Left ventricle myocardium inferior (tissue), 1 donor: Measurements from ENCODE around the gene MYO9A. TPM values are rescaled to one million over a fixed set of nuclear protein-coding genes. Genes with fewer than 3 reads are reported as not detected.

Experiments used
- DNase-seq: peaks from one replicate; pipeline ENCODE4 v3.0.0-alpha.2; 2020
- H3K27ac ChIP-seq: fragments of 200-600 bp; replicated peaks from 2 replicates; pipeline ENCODE4 v1.8.0; 2021
- H3K27me3 ChIP-seq: fragments of 200-600 bp; 2 replicates; pipeline ENCODE4 v1.8.0; 2021; ENCODE audit warnings: low read depth
- H3K36me3 ChIP-seq: fragments of 200-600 bp; 2 replicates; pipeline ENCODE4 v1.8.0; 2021
- H3K4me1 ChIP-seq: fragments of 200-600 bp; 2 replicates; pipeline ENCODE4 v1.8.0; 2021
- H3K4me3 ChIP-seq: fragments of 200-600 bp; 2 replicates; pipeline ENCODE4 v1.8.0; 2021; ENCODE audit warnings: mild to moderate bottlenecking, moderate library complexity
- H3K9me3 ChIP-seq: fragments of 200-600 bp; replicated peaks from 2 replicates; pipeline ENCODE4 v1.8.0; 2021
- CTCF ChIP-seq: fragments of 200-600 bp; IDR thresholded peaks from 2 replicates; pipeline ENCODE4 v1.8.0; 2021; ENCODE audit warnings: antibody characterized with exemption, mild to moderate bottlenecking, borderline replicate concordance
- intact Hi-C: fragments of 100-400 bp; cut with micrococcal nuclease; formaldehyde crosslinking; loops from one replicate; pipeline ENCODE4 v1.11.0; 2022
- total RNA-seq: library from RNA; stranded (reverse); fragmentation: NEBNext Ultra II Directional; extraction: Animal tissue kit (Norgen Biotek cat#: 25700); gene quantifications from one replicate; pipeline ENCODE4 v1.2.1, GENCODE V29; 2021
- donor health status: DM: no; HTN: yes; CAD: no; lungs with severe emphysema.

MYO9A gene
- total RNA-seq, 1 donor from 2014 or later, result 22.5 TPM

GRCh38 chr15:71914092-71914491 lies 203.9 kb downstream of the MYO9A start:
- no peak overlapping the region for H3K27ac ChIP-seq
- no peaks in the 10 kb centered on the region for H3K4me1 ChIP-seq
- no peak for DNase-seq
- H3K9me3 ChIP-seq, result peaks cover 7% of the 10 kb centered on the region
- no peak overlapping the region for H3K4me3 ChIP-seq
- H3K36me3 ChIP-seq, result peaks cover 39% of the 10 kb centered on the region
- intact Hi-C loops, result no loop called here
- H3K27me3 ChIP-seq, result no peaks in the 10 kb centered on the region
- no peak for TF ChIP-seq CTCF

GRCh38 chr15:71899674-71900073 lies 218.3 kb downstream of the MYO9A start:
- no peak for TF ChIP-seq CTCF
- H3K27me3 ChIP-seq, result no peaks in the 10 kb centered on the region
- DNase-seq, result no peak
- H3K36me3 ChIP-seq, result peaks cover 83% of the 10 kb centered on the region
- no peaks in the 10 kb centered on the region for H3K9me3 ChIP-seq
- H3K27ac ChIP-seq, result no peak overlapping the region
- intact Hi-C loops, result no loop called here
- no peaks in the 10 kb centered on the region for H3K4me1 ChIP-seq
- no peak overlapping the region for H3K4me3 ChIP-seq

GRCh38 chr15:71893691-71894090 lies 224.3 kb downstream of the MYO9A start:
- Histone ChIP-seq H3K9me3 (no peaks in the 10 kb centered on the region), H3K36me3 (peaks cover 42% of the 10 kb centered on the region), H3K27me3 (no peaks in the 10 kb centered on the region), H3K4me3 (no peak overlapping the region), H3K4me1 (peaks cover 25% of the 10 kb centered on the region), H3K27ac (no peak overlapping the region)
- DNase-seq, result no peak
- no peak for TF ChIP-seq CTCF
- intact Hi-C loops, result no loop called here

- DNase-seq, result no peak
- intact Hi-C loops, result no loop called here
- peaks cover 25% of the 10 kb centered on the region for H3K4me1 ChIP-seq
- peaks cover 40% of the 10 kb centered on the region for H3K36me3 ChIP-seq
- TF ChIP-seq CTCF, result no peak
- no peaks in the 10 kb centered on the region for H3K9me3 ChIP-seq
- no peak overlapping the region for H3K27ac ChIP-seq
- H3K4me3 ChIP-seq, result no peak overlapping the region
- H3K27me3 ChIP-seq, result no peaks in the 10 kb centered on the region
These were observed 225.6 kb downstream of the MYO9A start for GRCh38 chr15:71892335-71892734.

- no peaks in the 10 kb centered on the region for H3K9me3 ChIP-seq
- H3K4me3 ChIP-seq, result no peak overlapping the region
- H3K36me3 ChIP-seq, result peaks cover 42% of the 10 kb centered on the region
- intact Hi-C loops, result no loop called here
- no peaks in the 10 kb centered on the region for H3K27me3 ChIP-seq
- H3K27ac ChIP-seq, result peak overlapping the region; percentile 44
- TF ChIP-seq CTCF, result no peak
- DNase-seq, result no peak
- H3K4me1 ChIP-seq, result peaks cover 25% of the 10 kb centered on the region
These were observed 226.9 kb downstream of the MYO9A start for GRCh38 chr15:71891026-71891425.

GRCh38 chr15:71889947-71890346 lies 228.0 kb downstream of the MYO9A start:
- Histone ChIP-seq H3K4me1 (peaks cover 25% of the 10 kb centered on the region), H3K27me3 (no peaks in the 10 kb centered on the region), H3K9me3 (no peaks in the 10 kb centered on the region), H3K4me3 (no peak overlapping the region), H3K27ac (no peak overlapping the region), H3K36me3 (peaks cover 52% of the 10 kb centered on the region)
- intact Hi-C loops, result no loop called here
- DNase-seq, result no peak
- TF ChIP-seq CTCF, result no peak
